Progenitor cell of endocrine pancreas (in vitro differentiated cells): ENCODE results near the gene LMO7. TPM values are rescaled to one million over a fixed set of nuclear protein-coding genes. Genes with fewer than 3 reads are reported as not detected.

ENCODE experiments used
- DNase-seq: peaks from one replicate; pipeline ENCODE4 v3.0.0; 2021; ENCODE audit warnings: low spot score; ENCODE audit not compliant: unreplicated experiment
- H3K27ac Mint-ChIP-seq: 2 replicates; pipeline ENCODE4 v1.8.0; 2021; ENCODE audit warnings: mild to moderate bottlenecking, moderate library complexity, mixed read lengths
- H3K27me3 Mint-ChIP-seq: 2 replicates; pipeline ENCODE4 v1.8.0; 2021; ENCODE audit warnings: mixed read lengths
- H3K36me3 Mint-ChIP-seq: 2 replicates; pipeline ENCODE4 v1.8.0; 2022; ENCODE audit warnings: mixed read lengths; ENCODE audit not compliant: insufficient read depth
- H3K4me1 Mint-ChIP-seq: 2 replicates; pipeline ENCODE4 v1.8.0; 2021; ENCODE audit warnings: low read depth, mixed read lengths
- H3K4me3 Mint-ChIP-seq: 2 replicates; pipeline ENCODE4 v1.8.0; 2021; ENCODE audit warnings: low read depth, mild to moderate bottlenecking, moderate library complexity, mixed read lengths
- H3K9me3 Mint-ChIP-seq: 2 replicates; pipeline ENCODE4 v1.8.0; 2021; ENCODE audit warnings: low read depth, mixed read lengths
- CTCF ChIP-seq: fragments of 200-600 bp; sonication (generic); IDR thresholded peaks from one replicate; pipeline ENCODE4 v1.5.0; 2021; ENCODE audit warnings: antibody characterized with exemption, mild to moderate bottlenecking; ENCODE audit not compliant: unreplicated experiment
- total RNA-seq: library from RNA; stranded (reverse); gene quantifications from 2 replicates; pipeline ENCODE4 v1.2.1, GENCODE V29; 2021

LMO7 gene
- total RNA-seq, 1 donor from 2014 or later, result 15.0 TPM

- Mint-ChIP-seq H3K27ac (no peak overlapping the region), H3K9me3 (no peaks in the 10 kb centered on the region), H3K27me3 (no peaks in the 10 kb centered on the region), H3K36me3 (peaks cover 2% of the 10 kb centered on the region), H3K4me1 (no peaks in the 10 kb centered on the region), H3K4me3 (no peak overlapping the region)
- no peak for DNase-seq
- no peak for TF ChIP-seq CTCF
Measured at GRCh38 chr13:75818179-75818967, 182.2 kb downstream of the LMO7 start.

- H3K4me1 Mint-ChIP-seq, result no peaks in the 10 kb centered on the region
- H3K9me3 Mint-ChIP-seq, result no peaks in the 10 kb centered on the region
- no peak overlapping the region for H3K4me3 Mint-ChIP-seq
- TF ChIP-seq CTCF, result no peak
- DNase-seq, result no peak
- no peak overlapping the region for H3K27ac Mint-ChIP-seq
- peaks cover 2% of the 10 kb centered on the region for H3K36me3 Mint-ChIP-seq
- no peaks in the 10 kb centered on the region for H3K27me3 Mint-ChIP-seq
Measured at GRCh38 chr13:75818968-75819225, 182.8 kb downstream of the LMO7 start.

GRCh38 chr13:75825161-75825560, 189.0 kb downstream of the LMO7 start:
- no peak for TF ChIP-seq CTCF
- Mint-ChIP-seq H3K27me3 (no peaks in the 10 kb centered on the region), H3K4me1 (peaks cover 2% of the 10 kb centered on the region), H3K4me3 (no peak overlapping the region), H3K36me3 (peaks cover 2% of the 10 kb centered on the region), H3K27ac (no peak overlapping the region), H3K9me3 (no peaks in the 10 kb centered on the region)
- no peak for DNase-seq

GRCh38 chr13:75825594-75825993, 189.5 kb downstream of the LMO7 start:
- H3K27me3 Mint-ChIP-seq, result no peaks in the 10 kb centered on the region
- TF ChIP-seq CTCF, result no peak
- DNase-seq, result no peak
- peaks cover 2% of the 10 kb centered on the region for H3K36me3 Mint-ChIP-seq
- H3K4me1 Mint-ChIP-seq, result peaks cover 2% of the 10 kb centered on the region
- H3K9me3 Mint-ChIP-seq, result no peaks in the 10 kb centered on the region
- no peak overlapping the region for H3K27ac Mint-ChIP-seq
- no peak overlapping the region for H3K4me3 Mint-ChIP-seq

- H3K36me3 Mint-ChIP-seq, result peaks cover under 1% of the 10 kb centered on the region
- no peak for DNase-seq
- H3K27ac Mint-ChIP-seq, result no peak overlapping the region
- H3K4me3 Mint-ChIP-seq, result no peak overlapping the region
- no peaks in the 10 kb centered on the region for H3K27me3 Mint-ChIP-seq
- no peak for TF ChIP-seq CTCF
- no peaks in the 10 kb centered on the region for H3K9me3 Mint-ChIP-seq
- peaks cover 2% of the 10 kb centered on the region for H3K4me1 Mint-ChIP-seq
Measured at GRCh38 chr13:75826391-75826790, 190.3 kb downstream of the LMO7 start.
